C4-2B (cell line): ENCODE measurements around the gene CNTROB.

ENCODE experiments used
- ZFX ChIP-seq: fragments of 450-650 bp; IDR thresholded peaks from 2 replicates; pipeline ENCODE4 v1.6.1; 2017
- TF ChIP-seq, protein P1 (sequence below): fragments of 450-650 bp; conservative IDR thresholded peaks from 2 replicates; pipeline ENCODE4 v1.5.1; 2017; ENCODE audit warnings: mild to moderate bottlenecking

DNA sequence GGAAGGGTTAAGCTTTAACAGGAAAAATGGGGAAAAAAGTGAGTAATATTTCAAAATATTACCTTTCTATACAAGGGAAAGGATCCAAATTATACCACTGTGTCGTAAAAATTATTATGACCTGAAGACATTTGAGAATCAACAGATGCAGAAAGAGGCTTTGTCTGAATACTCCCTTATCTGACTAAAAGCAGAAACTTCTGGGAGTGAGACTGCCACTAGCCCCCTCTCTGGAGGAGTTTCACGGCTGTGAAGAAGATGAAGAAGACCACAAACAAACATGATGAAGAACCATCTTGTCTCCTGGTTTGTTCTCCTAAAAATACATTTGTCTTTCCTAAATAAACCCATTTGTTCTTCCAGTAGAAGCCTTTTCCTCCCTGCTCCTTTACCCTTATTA is 29.4 kb downstream of the CNTROB start:
- TF ChIP-seq, protein P1, sequence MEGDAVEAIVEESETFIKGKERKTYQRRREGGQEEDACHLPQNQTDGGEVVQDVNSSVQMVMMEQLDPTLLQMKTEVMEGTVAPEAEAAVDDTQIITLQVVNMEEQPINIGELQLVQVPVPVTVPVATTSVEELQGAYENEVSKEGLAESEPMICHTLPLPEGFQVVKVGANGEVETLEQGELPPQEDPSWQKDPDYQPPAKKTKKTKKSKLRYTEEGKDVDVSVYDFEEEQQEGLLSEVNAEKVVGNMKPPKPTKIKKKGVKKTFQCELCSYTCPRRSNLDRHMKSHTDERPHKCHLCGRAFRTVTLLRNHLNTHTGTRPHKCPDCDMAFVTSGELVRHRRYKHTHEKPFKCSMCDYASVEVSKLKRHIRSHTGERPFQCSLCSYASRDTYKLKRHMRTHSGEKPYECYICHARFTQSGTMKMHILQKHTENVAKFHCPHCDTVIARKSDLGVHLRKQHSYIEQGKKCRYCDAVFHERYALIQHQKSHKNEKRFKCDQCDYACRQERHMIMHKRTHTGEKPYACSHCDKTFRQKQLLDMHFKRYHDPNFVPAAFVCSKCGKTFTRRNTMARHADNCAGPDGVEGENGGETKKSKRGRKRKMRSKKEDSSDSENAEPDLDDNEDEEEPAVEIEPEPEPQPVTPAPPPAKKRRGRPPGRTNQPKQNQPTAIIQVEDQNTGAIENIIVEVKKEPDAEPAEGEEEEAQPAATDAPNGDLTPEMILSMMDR: no peak
- no peak for TF ChIP-seq ZFX
